K562 (cell line): Measurements from ENCODE around the gene FJX1. TPM values are rescaled to one million over a fixed set of nuclear protein-coding genes. Genes with fewer than 3 reads are reported as not detected.

ENCODE experiments used
- ATAC-seq: fragments of 200-7000 bp; cut with Tn5 transposase; 3 replicates; pipeline ENCODE4 v1.9.1; 2020; ENCODE audit warnings: moderate library complexity
- BruUV-seq: library from RNA; stranded (reverse); fragments of 400-500 nt; replicated peaks from 2 replicates; lab custom pipeline; 2021; lab: Mats Ljungman, UMichigan
- CTCF ChIA-PET: fragments of 300-600 bp; formaldehyde crosslinking; extraction: SDS; loops from one replicate; lab custom pipeline; 2021; ENCODE audit warnings: low intra/inter-chr PET ratio; lab: Yijun Ruan, JAX
- POLR2A ChIA-PET: fragments of 300-600, 350-650 bp; sonication (Branson Sonifier 250); formaldehyde crosslinking; extraction: SDS; loops from one replicate; lab custom pipeline; 2021; ENCODE audit warnings: antibody characterized with exemption, inconsistent platforms; lab: Yijun Ruan, JAX
- DNase-seq, 4 experiments: peaks; one replicate each; pipeline versions ENCODE4 v3.0.0 to v3.0.0-alpha.2; 2011 to 2018; ENCODE audit warnings: low spot score in 3 of 4, mixed read lengths in 3 of 4; ENCODE audit errors: extremely low read depth in 1 of 4
- FAIRE-seq: peaks from 2 replicates; lab custom pipeline; 2011; peaks lifted over from hg19 to GRCh38; lab: Jason Lieb, UNC
- H2AFZ ChIP-seq: 2 replicates; pipeline ENCODE4 v1.6.0; 2011; ENCODE audit warnings: low read depth, low read length, control low read depth, inconsistent platforms
- H3K27ac ChIP-seq: fragments of 200-600 bp; 3 replicates; pipeline ENCODE4 v1.8.0; 2011; ENCODE audit warnings: low read depth, mild to moderate bottlenecking, control low read depth, inconsistent platforms, low read length, moderate library complexity, mixed read lengths; ENCODE audit errors: extremely low read depth
- H3K27me3 ChIP-seq, 2 experiments: fragments of 300-600 bp in 1 of 2; 2 replicates in 1 of 2; 3 replicates in 1 of 2; pipeline versions ENCODE4 v1.6.0 to v1.8.0; 2011; ENCODE audit warnings: inconsistent platforms in 2 of 2, low read length in 2 of 2, mild to moderate bottlenecking in 1 of 2, mixed read lengths in 1 of 2, moderate library complexity in 1 of 2; ENCODE audit not compliant: control insufficient read depth in 2 of 2, insufficient read depth in 2 of 2
- H3K36me3 ChIP-seq: fragments of 300-600 bp; 3 replicates; pipeline ENCODE4 v1.8.0; 2011; ENCODE audit warnings: mild to moderate bottlenecking, low read length, inconsistent platforms; ENCODE audit not compliant: control insufficient read depth, insufficient read depth
- H3K4me1 ChIP-seq, 2 experiments: fragments of 200-600 bp in 1 of 2; replicated peaks in 1 of 2; 2 replicates in 1 of 2; 3 replicates in 1 of 2; pipeline versions ENCODE4 v1.5.1 to v1.8.0; 2011; ENCODE audit warnings: inconsistent platforms in 2 of 2, low read length in 2 of 2, mild to moderate bottlenecking in 1 of 2, mixed read lengths in 1 of 2, moderate library complexity in 1 of 2; ENCODE audit not compliant: control insufficient read depth in 2 of 2, insufficient read depth in 2 of 2
- H3K4me2 ChIP-seq: 2 replicates; pipeline ENCODE4 v1.6.1; 2011; ENCODE audit warnings: low read length, control low read depth, inconsistent platforms, mixed read lengths; ENCODE audit not compliant: insufficient read depth
- H3K4me3 ChIP-seq: fragments of 200-600 bp; sonication (generic), shearing (Covaris generic); 2 replicates; pipeline ENCODE4 v1.5.1; 2016; ENCODE audit warnings: control low read depth, inconsistent platforms
- H3K79me2 ChIP-seq: fragments of 200-600 bp; 3 replicates; pipeline ENCODE4 v1.8.0; 2011; ENCODE audit warnings: low read length, inconsistent platforms; ENCODE audit not compliant: control insufficient read depth, insufficient read depth
- H3K9ac ChIP-seq, 2 experiments: 2 replicates each; pipeline versions ENCODE4 v1.6.0 to v1.6.1; 2011; ENCODE audit warnings: low read depth in 2 of 2, low read length in 2 of 2, control low read depth in 1 of 2, inconsistent platforms in 1 of 2, mild to moderate bottlenecking in 1 of 2, mixed read lengths in 1 of 2; ENCODE audit not compliant: insufficient read depth in 1 of 2
- H3K9me1 ChIP-seq: one replicate; pipeline ENCODE4 v1.6.0; 2011; ENCODE audit warnings: inconsistent platforms, mild to moderate bottlenecking, low read length, moderate library complexity; ENCODE audit not compliant: control insufficient read depth, insufficient read depth
- H3K9me3 ChIP-seq: replicated peaks from 2 replicates; pipeline ENCODE4 v1.5.1; 2011; ENCODE audit warnings: low read depth, low read length, inconsistent platforms; ENCODE audit not compliant: control insufficient read depth, insufficient read depth
- H4K20me1 ChIP-seq: replicated peaks from 2 replicates; pipeline ENCODE4 v1.6.1; 2011; ENCODE audit warnings: low read length, inconsistent platforms, mixed read lengths; ENCODE audit not compliant: control insufficient read depth, insufficient read depth
- BRD9 ChIP-seq: fragments of 450-650 bp; IDR thresholded peaks from 2 replicates; pipeline ENCODE4 v1.6.1; 2018; ENCODE audit warnings: low read depth; ENCODE audit not compliant: partially characterized antibody
- PTTG1 ChIP-seq: fragments of 450-650 bp; IDR thresholded peaks from 2 replicates; pipeline ENCODE4 v1.6.1; 2016; ENCODE audit warnings: low read depth, mild to moderate bottlenecking, missing genetic modification characterization, missing compliant biosample characterization
- RCOR1 ChIP-seq, 2 experiments: IDR thresholded peaks; 2 replicates each; pipeline ENCODE4 v1.6.1; 2012; ENCODE audit warnings: low read depth in 2 of 2, low read length in 2 of 2, borderline replicate concordance in 1 of 2, improper control_type of control experiment in 1 of 2
- SNIP1 ChIP-seq: fragments of 450-650 bp; IDR thresholded peaks from 2 replicates; pipeline ENCODE4 v1.7.1; 2017; ENCODE audit warnings: low read depth, mild to moderate bottlenecking
- SRF ChIP-seq, 2 experiments: fragments of 250-450, 450-650 bp in 1 of 2; sonication (Bioruptor Pico) in 1 of 2; sonication (generic) in 1 of 2; formaldehyde crosslinking; IDR thresholded peaks; 2 replicates each; pipeline versions ENCODE4 v1.5.0 to v1.5.1; 2020 to 2022; ENCODE audit warnings: mild to moderate bottlenecking in 1 of 2, missing genetic modification reagents in 1 of 2
- TAF7 ChIP-seq: fragments of 450-650 bp; IDR thresholded peaks from 2 replicates; pipeline ENCODE4 v1.6.1; 2016; ENCODE audit warnings: missing genetic modification characterization, missing compliant biosample characterization
- ZNF384 ChIP-seq: IDR thresholded peaks from 2 replicates; pipeline ENCODE4 v1.6.1; 2012; ENCODE audit warnings: low read depth, low read length, improper control_type of control experiment
- WGBS: fragments of 100-300 bp; shearing (Covaris generic); methylation state at CpG from one replicate; pipeline ENCODE4 v1.1.6; 2016; ENCODE audit warnings: low coverage, mixed read lengths; ENCODE audit not compliant: insufficient coverage; ENCODE audit errors: missing lambda C conversion rate; 5-methylcytosine and 5-hydroxymethylcytosine counted together
- in situ Hi-C: fragments of 300-500 bp; cut with MboI; formaldehyde crosslinking; loops from 4 replicates; pipeline ENCODE4 v1.15.0; 2018; ENCODE audit warnings: inconsistent platforms, mixed read lengths
- intact Hi-C: fragments of 100-400 bp; cut with micrococcal nuclease; formaldehyde crosslinking; loops from 2 replicates; pipeline ENCODE4 v1.14.2; 2022
- polyA plus RNA-seq, 8 experiments: library from polyadenylated mRNA; depleted of rRNA in 4 of 8; stranded (reverse) in 5 of 8; unstranded in 3 of 8; fragments of >200 nt; fragmentation: Nextera tagmentation in 2 of 8; fragmentation: Illumina TruSeq in 1 of 8; extraction: Ambion mirVana in 2 of 8; extraction: Trizol in 1 of 8; gene quantifications; 2 replicates each; pipeline versions ENCODE4 v1.2.1 to v1.2.3, GENCODE V29; 2011 to 2014; ENCODE audit warnings: inconsistent platforms in 1 of 8, missing spikeins in 1 of 8
- total RNA-seq, 7 experiments: library from RNA; depleted of rRNA in 6 of 7; stranded (reverse); fragments of >200 nt in 6 of 7; fragmentation: Illumina TruSeq in 2 of 7; extraction: Trizol in 2 of 7; gene quantifications; 2 replicates each; pipeline versions ENCODE4 v1.2.1 to v1.2.3, GENCODE V29; 2011 to 2021; ENCODE audit warnings: low replicate concordance in 1 of 7
- TF ChIP-seq, protein P1 (sequence below), 3 experiments: fragments of 200-800 bp in 1 of 3; fragments of 250-450 bp in 1 of 3; fragments of 450-650 bp in 1 of 3; sonication (Bioruptor Pico) in 1 of 3; sonication (Bioruptor generic) in 1 of 3; formaldehyde crosslinking in 1 of 3; IDR thresholded peaks; 2 replicates each; pipeline versions ENCODE4 v1.6.1 to v1.8.0; 2016 to 2022; ENCODE audit warnings: mild to moderate bottlenecking in 2 of 3, missing genetic modification characterization in 2 of 3, missing compliant biosample characterization in 1 of 3, moderate library complexity in 1 of 3

The FJX1 gene
- total and polyA plus RNA-seq, 9 of the 15 experiments (the other 6 are each of a cell fraction or from before 2014, with no cell fraction given): 0.10 to 2.7 (median 0.72) TPM

DNA sequence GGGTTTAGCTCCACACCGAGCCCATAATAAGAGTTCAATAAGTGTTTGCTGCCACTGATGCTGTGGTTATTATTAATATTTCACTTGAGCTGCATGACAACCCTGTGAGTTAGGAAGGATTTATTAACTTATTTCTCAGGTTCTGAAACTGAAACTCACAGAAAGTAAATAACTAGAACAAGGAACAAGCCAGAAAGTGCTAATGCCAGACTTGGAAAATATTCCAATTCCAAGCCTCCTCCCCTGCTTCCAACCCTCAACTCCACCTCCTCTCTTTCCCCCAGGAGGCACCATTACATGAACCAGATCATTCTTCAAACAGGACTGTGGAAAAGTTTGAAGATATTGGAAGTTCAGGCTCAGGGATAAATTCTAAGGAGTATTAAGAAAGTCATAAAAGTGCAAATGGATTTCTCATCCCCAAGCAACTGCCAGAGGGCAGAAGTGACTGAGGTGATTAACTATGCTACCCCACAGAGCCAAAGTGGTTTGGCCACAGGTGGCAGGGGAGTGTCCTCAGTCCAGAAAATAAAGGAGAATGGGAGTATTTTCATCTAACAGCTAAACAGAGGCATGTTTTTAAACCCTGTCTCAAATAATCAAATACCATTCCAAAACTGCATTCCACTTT lies 3.2 kb upstream of the FJX1 start:
- CTCF ChIA-PET: interaction anchor here (0.7 to 3.2 kb wide), 3 partner anchors 516 to 651 kb away, joined by 3 to 23 read pairs (median 9); no protein-coding TSS in a partner anchor
- H3K4me2 ChIP-seq: no peak overlapping the region
- no peak overlapping the region for H2AFZ ChIP-seq
- H3K9ac ChIP-seq: no peak overlapping the region
- BruUV-seq: no TSS peak
- no peak overlapping the region for H3K4me3 ChIP-seq
- H4K20me1 ChIP-seq: peaks cover 13% of the 10 kb centered on the region
- no peaks in the 10 kb centered on the region for H3K9me1 ChIP-seq
- ATAC-seq (no peak), FAIRE-seq (no peak), DNase-seq (no peak)
- WGBS: 0% methylated on average over 1 of the region's 1 CpG
- H3K79me2 ChIP-seq: no peaks in the 10 kb centered on the region
- intact Hi-C loops: loop anchor here (1.0 to 5.0 kb wide), 3 partner anchors 207 to 417 kb away; no protein-coding TSS in a partner anchor
- no peaks in the 10 kb centered on the region for H3K9me3 ChIP-seq
- POLR2A ChIA-PET: no interaction called here
- TF ChIP-seq TAF7 (tag) (no peak), RCOR1 (IDR thresholded peaks at IDR 0.05; ENCODE audit: borderline replicate concordance in 1 of 2, low read depth in 2 of 2, low read length in 2 of 2) (no peak), SRF (CRISPR knock-in tag; IDR thresholded peaks at IDR 0.05) (no peak), BRD9 (no peak), PTTG1 (tag) (no peak), SNIP1 (no peak), ZNF384 (no peak)
- TF ChIP-seq, protein P1, sequence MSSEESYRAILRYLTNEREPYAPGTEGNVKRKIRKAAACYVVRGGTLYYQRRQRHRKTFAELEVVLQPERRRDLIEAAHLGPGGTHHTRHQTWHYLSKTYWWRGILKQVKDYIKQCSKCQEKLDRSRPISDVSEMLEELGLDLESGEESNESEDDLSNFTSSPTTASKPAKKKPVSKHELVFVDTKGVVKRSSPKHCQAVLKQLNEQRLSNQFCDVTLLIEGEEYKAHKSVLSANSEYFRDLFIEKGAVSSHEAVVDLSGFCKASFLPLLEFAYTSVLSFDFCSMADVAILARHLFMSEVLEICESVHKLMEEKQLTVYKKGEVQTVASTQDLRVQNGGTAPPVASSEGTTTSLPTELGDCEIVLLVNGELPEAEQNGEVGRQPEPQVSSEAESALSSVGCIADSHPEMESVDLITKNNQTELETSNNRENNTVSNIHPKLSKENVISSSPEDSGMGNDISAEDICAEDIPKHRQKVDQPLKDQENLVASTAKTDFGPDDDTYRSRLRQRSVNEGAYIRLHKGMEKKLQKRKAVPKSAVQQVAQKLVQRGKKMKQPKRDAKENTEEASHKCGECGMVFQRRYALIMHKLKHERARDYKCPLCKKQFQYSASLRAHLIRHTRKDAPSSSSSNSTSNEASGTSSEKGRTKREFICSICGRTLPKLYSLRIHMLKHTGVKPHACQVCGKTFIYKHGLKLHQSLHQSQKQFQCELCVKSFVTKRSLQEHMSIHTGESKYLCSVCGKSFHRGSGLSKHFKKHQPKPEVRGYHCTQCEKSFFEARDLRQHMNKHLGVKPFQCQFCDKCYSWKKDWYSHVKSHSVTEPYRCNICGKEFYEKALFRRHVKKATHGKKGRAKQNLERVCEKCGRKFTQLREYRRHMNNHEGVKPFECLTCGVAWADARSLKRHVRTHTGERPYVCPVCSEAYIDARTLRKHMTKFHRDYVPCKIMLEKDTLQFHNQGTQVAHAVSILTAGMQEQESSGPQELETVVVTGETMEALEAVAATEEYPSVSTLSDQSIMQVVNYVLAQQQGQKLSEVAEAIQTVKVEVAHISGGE (CRISPR knock-in tag; IDR thresholded peaks at IDR 0.05): no peak
- in situ Hi-C loops: loop anchor here (5.0 kb wide), 1 partner anchor 542 kb away; no protein-coding TSS in a partner anchor
- no peak overlapping the region for H3K27ac ChIP-seq
- H3K36me3 ChIP-seq: no peaks in the 10 kb centered on the region
- H3K4me1 ChIP-seq: peaks cover 0 to 24% of the 10 kb centered on the region in 2 experiments; a peak in 4 of 5 replicates
- peaks cover 20 to 32% of the 10 kb centered on the region in 2 experiments for H3K27me3 ChIP-seq
